Measurements from ENCODE around the gene LRRK1. TPM values are rescaled to one million over a fixed set of nuclear protein-coding genes. Genes with fewer than 3 reads are reported as not detected.

Gene LRRK1
- total and polyA plus RNA-seq, 8 donors = 4.3 to 19.4 (median 11.1) TPM

GRCh38 chr15:100934726-100935125 lies 15.6 kb downstream of the LRRK1 start:
- Histone ChIP-seq H3K9me3 (no peaks in the 10 kb centered on the region), H3K27ac (no peak overlapping the region), H3K36me3 (no peaks in the 10 kb centered on the region), H3K4me1 (no peaks in the 10 kb centered on the region), H3K4me3 (no peak overlapping the region), H3K27me3 (no peaks in the 10 kb centered on the region)
- DNase-seq (no peak), ATAC-seq (no peak), FAIRE-seq (no peak)
- TF ChIP-seq CTCF (IDR thresholded peaks at IDR 0.05) = no peak
- intact Hi-C loops (cut with DNase I) = no loop called here

GRCh38 chr15:100937171-100937570 lies 18.0 kb downstream of the LRRK1 start:
- H3K27ac ChIP-seq = no peak overlapping the region
- H3K36me3 ChIP-seq = no peaks in the 10 kb centered on the region
- intact Hi-C loops (cut with DNase I) = no loop called here
- no peak overlapping the region for H3K4me3 ChIP-seq
- no peaks in the 10 kb centered on the region for H3K4me1 ChIP-seq
- no peaks in the 10 kb centered on the region for H3K27me3 ChIP-seq
- DNase-seq = no peak
- no peaks in the 10 kb centered on the region for H3K9me3 ChIP-seq
- FAIRE-seq = no peak
- TF ChIP-seq CTCF (IDR thresholded peaks at IDR 0.05) = no peak
- WGBS, 2 donors = 96 to 97% methylated on average over 4 of the region's 4 CpGs
- ATAC-seq = no peak

GRCh38 chr15:100939791-100940190 lies 20.6 kb downstream of the LRRK1 start:
- H3K27ac ChIP-seq = no peak overlapping the region
- 90 to 92% methylated on average over 4 of the region's 4 CpGs for WGBS, 2 donors
- no peak for ATAC-seq
- H3K4me1 ChIP-seq = no peaks in the 10 kb centered on the region
- TF ChIP-seq CTCF (IDR thresholded peaks at IDR 0.05) = no peak
- no peak for DNase-seq
- no peak for FAIRE-seq
- intact Hi-C loops (cut with DNase I) = no loop called here
- H3K27me3 ChIP-seq = no peaks in the 10 kb centered on the region
- H3K9me3 ChIP-seq = no peaks in the 10 kb centered on the region
- no peaks in the 10 kb centered on the region for H3K36me3 ChIP-seq
- no peak overlapping the region for H3K4me3 ChIP-seq

DNA sequence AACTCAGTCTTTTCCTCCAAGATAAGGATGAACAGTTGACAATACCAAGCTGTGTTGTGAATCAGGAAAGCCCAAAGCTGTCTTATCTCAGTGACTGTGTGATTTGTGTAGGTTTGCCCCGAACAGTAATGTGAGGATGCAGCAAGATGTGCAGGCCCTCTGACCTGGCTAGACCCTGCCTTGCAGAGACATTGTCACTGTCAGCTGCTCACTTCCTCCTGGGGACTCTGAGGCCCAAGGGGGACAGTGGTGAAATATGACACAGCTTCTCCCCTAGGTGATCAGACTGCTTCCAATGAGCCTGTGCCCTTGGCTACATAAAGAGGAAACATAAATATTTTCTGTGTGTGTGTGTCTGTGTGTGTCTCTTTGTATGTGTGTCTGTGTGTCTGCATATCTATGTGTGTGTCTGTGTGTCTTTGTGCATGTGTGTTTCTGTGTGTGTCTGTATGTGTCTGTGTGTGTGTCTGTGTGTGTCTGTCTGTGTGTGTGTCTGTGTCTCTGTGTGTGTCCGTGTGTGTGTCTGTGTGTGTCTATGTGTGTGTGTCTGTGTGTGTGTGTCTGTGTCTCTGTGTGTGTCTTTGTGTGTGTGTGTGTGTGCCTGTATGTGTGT lies 21.7 kb downstream of the LRRK1 start:
- DNase-seq (no peak), ATAC-seq (peak in 2 of 4 donors; percentile 34 to 36), FAIRE-seq (no peak)
- no peaks in the 10 kb centered on the region for H3K36me3 ChIP-seq
- intact Hi-C loops (cut with DNase I) = no loop called here
- 74 to 75% methylated on average over 2 of the region's 2 CpGs for WGBS, 2 donors
- no peaks in the 10 kb centered on the region for H3K27me3 ChIP-seq
- no peaks in the 10 kb centered on the region for H3K4me1 ChIP-seq
- H3K4me3 ChIP-seq = no peak overlapping the region
- H3K9me3 ChIP-seq = no peaks in the 10 kb centered on the region
- no peak for TF ChIP-seq CTCF (IDR thresholded peaks at IDR 0.05)
- no peak overlapping the region for H3K27ac ChIP-seq

DNA sequence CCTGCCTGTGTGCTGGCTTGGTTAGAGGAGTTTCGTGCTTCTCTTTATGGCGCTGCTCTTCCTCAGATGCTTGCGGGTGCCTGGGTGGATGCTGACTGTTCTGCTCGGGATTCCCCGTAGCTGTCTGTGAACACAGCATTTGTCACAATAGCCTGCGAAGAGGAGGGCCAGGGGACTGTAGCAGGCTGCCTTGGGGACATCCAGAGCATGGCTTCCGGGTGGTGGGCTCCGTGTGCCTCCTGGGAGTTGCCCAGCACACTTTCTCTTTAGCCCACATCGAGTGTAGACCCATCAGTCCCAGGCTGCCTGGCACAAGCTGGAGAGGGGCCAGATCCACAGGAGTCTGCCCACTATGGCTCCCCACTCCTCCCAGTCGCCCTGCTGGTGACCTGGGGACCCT lies 22.4 kb downstream of the LRRK1 start:
- WGBS, 2 donors = 75 to 77% methylated on average over 10 of the region's 10 CpGs
- FAIRE-seq (no peak), ATAC-seq (no peak), DNase-seq (no peak)
- intact Hi-C loops (cut with DNase I) = no loop called here
- TF ChIP-seq CTCF (IDR thresholded peaks at IDR 0.05) = no peak
- Histone ChIP-seq H3K4me3 (no peak overlapping the region), H3K27me3 (no peaks in the 10 kb centered on the region), H3K36me3 (no peaks in the 10 kb centered on the region), H3K27ac (no peak overlapping the region), H3K4me1 (no peaks in the 10 kb centered on the region), H3K9me3 (no peaks in the 10 kb centered on the region)
